ENCODE measurements around the gene RIMBP2.

Gene RIMBP2

DNA sequence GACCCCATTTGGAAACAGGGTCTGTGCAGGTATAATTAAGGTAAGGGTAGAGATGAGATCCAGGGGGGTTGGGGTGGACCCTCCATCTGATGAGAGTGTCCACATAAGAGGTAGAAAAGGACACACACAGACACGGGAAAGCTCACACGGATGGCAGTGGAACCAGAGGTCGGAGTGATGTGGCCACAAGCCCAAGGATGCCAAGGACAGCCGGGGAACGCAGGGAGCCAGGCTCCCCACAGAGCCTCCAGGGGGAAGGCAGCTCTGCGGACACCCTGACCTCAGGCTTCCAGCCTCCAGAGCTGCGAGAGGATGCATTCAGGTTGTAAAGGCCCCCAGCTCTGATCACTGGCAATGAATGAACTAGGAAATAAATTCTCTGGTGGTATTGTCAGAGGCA lies 33.0 kb downstream of the RIMBP2 start:
- H3F3A ChIP-seq (ENCODE audit: insufficient read depth, low read length), result no peaks in the 10 kb centered on the region
- no peaks in the 10 kb centered on the region for H4K20me1 ChIP-seq (ENCODE audit: insufficient read depth, low read length)
- no peak overlapping the region for H3K27ac ChIP-seq (ENCODE audit: low read depth, low read length, poor library complexity, severe bottlenecking)
- H3K4me3 ChIP-seq (ENCODE audit: low read depth, low read length, poor library complexity, severe bottlenecking), result no peak overlapping the region
- no peak overlapping the region for H3K9ac ChIP-seq (ENCODE audit: low read length)
- TF ChIP-seq EZH2 (IDR thresholded peaks at IDR 0.05; ENCODE audit: borderline replicate concordance, low read length), result no peak
- TF ChIP-seq, protein P1, sequence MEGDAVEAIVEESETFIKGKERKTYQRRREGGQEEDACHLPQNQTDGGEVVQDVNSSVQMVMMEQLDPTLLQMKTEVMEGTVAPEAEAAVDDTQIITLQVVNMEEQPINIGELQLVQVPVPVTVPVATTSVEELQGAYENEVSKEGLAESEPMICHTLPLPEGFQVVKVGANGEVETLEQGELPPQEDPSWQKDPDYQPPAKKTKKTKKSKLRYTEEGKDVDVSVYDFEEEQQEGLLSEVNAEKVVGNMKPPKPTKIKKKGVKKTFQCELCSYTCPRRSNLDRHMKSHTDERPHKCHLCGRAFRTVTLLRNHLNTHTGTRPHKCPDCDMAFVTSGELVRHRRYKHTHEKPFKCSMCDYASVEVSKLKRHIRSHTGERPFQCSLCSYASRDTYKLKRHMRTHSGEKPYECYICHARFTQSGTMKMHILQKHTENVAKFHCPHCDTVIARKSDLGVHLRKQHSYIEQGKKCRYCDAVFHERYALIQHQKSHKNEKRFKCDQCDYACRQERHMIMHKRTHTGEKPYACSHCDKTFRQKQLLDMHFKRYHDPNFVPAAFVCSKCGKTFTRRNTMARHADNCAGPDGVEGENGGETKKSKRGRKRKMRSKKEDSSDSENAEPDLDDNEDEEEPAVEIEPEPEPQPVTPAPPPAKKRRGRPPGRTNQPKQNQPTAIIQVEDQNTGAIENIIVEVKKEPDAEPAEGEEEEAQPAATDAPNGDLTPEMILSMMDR (IDR thresholded peaks at IDR 0.05; ENCODE audit: low read length), result no peak
- no peaks in the 10 kb centered on the region for H3K36me3 ChIP-seq (ENCODE audit: insufficient read depth, low read length)
- no peaks in the 10 kb centered on the region for H3K9me3 ChIP-seq (ENCODE audit: low read length)
- no peak overlapping the region for H3K4me2 ChIP-seq (ENCODE audit: low read length)
- no peaks in the 10 kb centered on the region for H3K4me1 ChIP-seq (ENCODE audit: insufficient read depth, low read length, severe bottlenecking)
- H2AFZ ChIP-seq (ENCODE audit: low read length), result no peak overlapping the region
- no peaks in the 10 kb centered on the region; the same call in 1 of the 2 replicates for H3K27me3 ChIP-seq (ENCODE audit: insufficient read depth, low read length)
- no peaks in the 10 kb centered on the region for H3K9me2 ChIP-seq (ENCODE audit: low read depth, low read length)
- H3K79me2 ChIP-seq (ENCODE audit: insufficient read depth, low read length), result no peaks in the 10 kb centered on the region

DNA sequence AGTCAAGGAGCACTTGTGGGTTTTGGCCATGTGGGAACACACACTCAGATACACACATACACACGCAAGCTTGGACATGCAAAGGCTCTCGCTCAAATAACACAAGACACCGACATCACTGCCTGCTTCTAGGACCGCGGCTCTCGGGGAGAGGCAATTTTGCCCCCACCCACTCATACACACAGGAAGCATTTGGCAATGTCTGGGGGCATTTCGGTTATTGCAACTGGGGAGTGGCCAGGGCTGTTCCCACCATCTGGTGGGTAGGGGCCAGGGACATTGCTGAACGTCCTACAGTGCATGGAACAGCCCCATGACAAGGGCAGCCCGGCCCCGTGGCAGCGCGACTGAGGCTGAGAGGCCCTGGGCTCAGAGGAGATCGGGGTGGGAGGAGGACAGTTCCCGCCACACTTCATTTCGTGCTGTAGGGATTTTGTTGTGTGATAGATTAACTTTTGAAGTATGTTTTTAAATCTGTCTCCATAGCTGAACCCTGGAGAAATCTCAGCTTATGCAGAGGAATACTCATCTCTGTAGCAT lies 35.6 kb downstream of the RIMBP2 start:
- no peaks in the 10 kb centered on the region for H3K4me1 ChIP-seq (ENCODE audit: insufficient read depth, low read length, severe bottlenecking)
- H3K36me3 ChIP-seq (ENCODE audit: insufficient read depth, low read length), result no peaks in the 10 kb centered on the region
- H3K9ac ChIP-seq (ENCODE audit: low read length), result no peak overlapping the region
- no peaks in the 10 kb centered on the region for H3K9me3 ChIP-seq (ENCODE audit: low read length)
- H3K4me3 ChIP-seq (ENCODE audit: low read depth, low read length, poor library complexity, severe bottlenecking), result no peak overlapping the region
- no peaks in the 10 kb centered on the region for H4K20me1 ChIP-seq (ENCODE audit: insufficient read depth, low read length)
- no peaks in the 10 kb centered on the region for H3K79me2 ChIP-seq (ENCODE audit: insufficient read depth, low read length)
- TF ChIP-seq, protein P1 (IDR thresholded peaks at IDR 0.05; ENCODE audit: low read length), result no peak
- no peak for TF ChIP-seq EZH2 (IDR thresholded peaks at IDR 0.05; ENCODE audit: borderline replicate concordance, low read length)
- no peaks in the 10 kb centered on the region for H3K27me3 ChIP-seq (ENCODE audit: insufficient read depth, low read length)
- no peak overlapping the region for H2AFZ ChIP-seq (ENCODE audit: low read length)
- H3K9me2 ChIP-seq (ENCODE audit: low read depth, low read length), result no peaks in the 10 kb centered on the region
- no peak overlapping the region for H3K27ac ChIP-seq (ENCODE audit: low read depth, low read length, poor library complexity, severe bottlenecking)
- H3F3A ChIP-seq (ENCODE audit: insufficient read depth, low read length), result no peaks in the 10 kb centered on the region
- no peak overlapping the region for H3K4me2 ChIP-seq (ENCODE audit: low read length)

DNA sequence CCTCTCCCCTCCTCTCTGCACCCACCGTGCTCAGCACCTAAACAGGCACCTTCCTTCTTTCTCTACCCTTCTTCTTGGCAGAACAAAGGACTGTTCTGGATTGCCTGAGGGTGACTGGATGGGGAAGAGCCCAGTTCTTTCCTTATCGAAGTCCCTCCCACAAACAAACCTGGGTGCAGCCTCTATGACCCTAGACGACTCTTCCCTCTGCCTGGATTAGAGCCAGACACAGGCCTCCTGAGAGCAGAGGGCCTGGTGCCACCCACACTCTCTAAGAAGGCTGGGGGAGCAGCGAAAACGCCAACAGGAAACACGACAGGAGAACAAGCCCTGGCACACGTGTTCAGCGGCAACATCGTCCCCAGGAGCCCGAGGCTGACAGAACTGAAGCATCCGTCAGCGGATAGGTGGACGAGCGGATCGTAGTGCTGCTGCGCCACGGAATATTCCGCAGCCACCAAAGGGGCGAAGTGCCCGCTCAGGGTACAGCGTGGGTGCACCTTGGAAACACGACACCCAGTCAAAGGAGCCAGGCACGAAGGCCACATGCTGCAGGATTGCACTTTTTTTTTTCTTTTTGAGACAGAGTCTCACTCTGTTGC lies 38.0 kb downstream of the RIMBP2 start:
- H3K27ac ChIP-seq (ENCODE audit: low read depth, low read length, poor library complexity, severe bottlenecking), result no peak overlapping the region
- H3K9me3 ChIP-seq (ENCODE audit: low read length), result no peaks in the 10 kb centered on the region
- no peaks in the 10 kb centered on the region for H3K4me1 ChIP-seq (ENCODE audit: insufficient read depth, low read length, severe bottlenecking)
- 0 out of 2 replicates have a peak, but pooled peaks cover 4% of the 10 kb centered on the region for H3K27me3 ChIP-seq (ENCODE audit: insufficient read depth, low read length)
- no peaks in the 10 kb centered on the region for H3F3A ChIP-seq (ENCODE audit: insufficient read depth, low read length)
- no peaks in the 10 kb centered on the region for H3K36me3 ChIP-seq (ENCODE audit: insufficient read depth, low read length)
- no peaks in the 10 kb centered on the region for H3K9me2 ChIP-seq (ENCODE audit: low read depth, low read length)
- no peak overlapping the region for H3K9ac ChIP-seq (ENCODE audit: low read length)
- H2AFZ ChIP-seq (ENCODE audit: low read length), result no peak overlapping the region
- no peaks in the 10 kb centered on the region for H3K79me2 ChIP-seq (ENCODE audit: insufficient read depth, low read length)
- H3K4me2 ChIP-seq (ENCODE audit: low read length), result no peak overlapping the region
- H3K4me3 ChIP-seq (ENCODE audit: low read depth, low read length, poor library complexity, severe bottlenecking), result no peak overlapping the region
- H4K20me1 ChIP-seq (ENCODE audit: insufficient read depth, low read length), result no peaks in the 10 kb centered on the region
- no peak for TF ChIP-seq EZH2 (IDR thresholded peaks at IDR 0.05; ENCODE audit: borderline replicate concordance, low read length)
- TF ChIP-seq, protein P1 (IDR thresholded peaks at IDR 0.05; ENCODE audit: low read length), result no peak
